Measurements from ENCODE around the gene MLYCD. TPM values are rescaled to one million over a fixed set of nuclear protein-coding genes. Genes with fewer than 3 reads are reported as not detected.

Gene MLYCD
- total RNA-seq, 1 donor from 2014 or later, result 2.8 TPM

GRCh38 chr16:83959656-83960434 is 60.9 kb downstream of the MLYCD start:
- FAIRE-seq, result no peak
- Mint-ChIP-seq H3K4me1 (ENCODE audit: low read depth, unreplicated experiment) (no peaks in the 10 kb centered on the region), H3K36me3 (ENCODE audit: low read depth, unreplicated experiment) (no peaks in the 10 kb centered on the region), H3K9me3 (ENCODE audit: unreplicated experiment) (no peaks in the 10 kb centered on the region), H3K27me3 (ENCODE audit: low read depth, unreplicated experiment) (peaks cover 19% of the 10 kb centered on the region), H3K27ac (ENCODE audit: unreplicated experiment) (no peak overlapping the region), H3K4me3 (ENCODE audit: unreplicated experiment) (no peak overlapping the region)
- Histone ChIP-seq H2AFZ (ENCODE audit: low read depth, low read length) (no peak overlapping the region), H4K20me1 (ENCODE audit: insufficient read depth, low read length) (peaks cover 24% of the 10 kb centered on the region), H3K27me3 (ENCODE audit: insufficient read depth, low read length) (no peaks in the 10 kb centered on the region), H3K4me3 (ENCODE audit: insufficient read depth, low read depth, low read length) (no peak overlapping the region), H3K9ac (ENCODE audit: low read length) (no peak overlapping the region), H3K9me3 (ENCODE audit: insufficient read depth, low read depth, low read length) (no peaks in the 10 kb centered on the region), H3K4me1 (ENCODE audit: insufficient read depth, low read length) (peaks cover 2% of the 10 kb centered on the region), H3K36me3 (ENCODE audit: insufficient read depth, low read length) (no peaks in the 10 kb centered on the region), H3K27ac (ENCODE audit: low read depth, low read length) (no peak overlapping the region), H3K79me2 (ENCODE audit: insufficient read depth, low read length) (peaks cover 3% of the 10 kb centered on the region), H3K4me2 (ENCODE audit: low read length) (no peak overlapping the region)
- TF ChIP-seq CTCF (IDR thresholded peaks at IDR 0.05; ENCODE audit: insufficient read depth, low read depth, low read length), result no peak
- no peak for TF ChIP-seq EZH2 (IDR thresholded peaks at IDR 0.05; ENCODE audit: insufficient read depth, low read length)
- DNase-seq (ENCODE audit: low read depth), result no peak

GRCh38 chr16:83960521-83961249 is 61.8 kb downstream of the MLYCD start:
- Mint-ChIP-seq H3K4me3 (ENCODE audit: unreplicated experiment) (no peak overlapping the region), H3K27ac (ENCODE audit: unreplicated experiment) (no peak overlapping the region), H3K36me3 (ENCODE audit: low read depth, unreplicated experiment) (no peaks in the 10 kb centered on the region), H3K4me1 (ENCODE audit: low read depth, unreplicated experiment) (no peaks in the 10 kb centered on the region), H3K9me3 (ENCODE audit: unreplicated experiment) (no peaks in the 10 kb centered on the region), H3K27me3 (ENCODE audit: low read depth, unreplicated experiment) (peaks cover 19% of the 10 kb centered on the region)
- H2AFZ ChIP-seq (ENCODE audit: low read depth, low read length), result no peak overlapping the region
- peaks cover 3% of the 10 kb centered on the region for H3K79me2 ChIP-seq (ENCODE audit: insufficient read depth, low read length)
- no peaks in the 10 kb centered on the region for H3K27me3 ChIP-seq (ENCODE audit: insufficient read depth, low read length)
- FAIRE-seq (no peak), DNase-seq (ENCODE audit: low read depth) (no peak)
- H3K4me1 ChIP-seq (ENCODE audit: insufficient read depth, low read length), result no peaks in the 10 kb centered on the region
- no peak overlapping the region for H3K9ac ChIP-seq (ENCODE audit: low read length)
- TF ChIP-seq EZH2 (IDR thresholded peaks at IDR 0.05; ENCODE audit: insufficient read depth, low read length) (no peak), CTCF (IDR thresholded peaks at IDR 0.05; ENCODE audit: insufficient read depth, low read depth, low read length) (no peak)
- no peaks in the 10 kb centered on the region for H3K9me3 ChIP-seq (ENCODE audit: insufficient read depth, low read depth, low read length)
- no peak overlapping the region for H3K4me3 ChIP-seq (ENCODE audit: insufficient read depth, low read depth, low read length)
- no peak overlapping the region for H3K4me2 ChIP-seq (ENCODE audit: low read length)
- H3K36me3 ChIP-seq (ENCODE audit: insufficient read depth, low read length), result no peaks in the 10 kb centered on the region
- H3K27ac ChIP-seq (ENCODE audit: low read depth, low read length), result no peak overlapping the region
- H4K20me1 ChIP-seq (ENCODE audit: insufficient read depth, low read length), result peaks cover 16% of the 10 kb centered on the region

Data from astrocyte (in vitro differentiated cells and primary cell).